HEK293T (cell line): ENCODE data around the gene FBH1.

Source experiments
- ARNT ChIP-seq: fragments of 450-650 bp; IDR thresholded peaks from 2 replicates; pipeline ENCODE4 v1.6.1; 2017; ENCODE audit warnings: mild to moderate bottlenecking
- BHLHE40 ChIP-seq: fragments of 450-650 bp; IDR thresholded peaks from 2 replicates; pipeline ENCODE4 v1.6.1; 2016; ENCODE audit warnings: mild to moderate bottlenecking, moderate library complexity, borderline replicate concordance
- ELF4 ChIP-seq: fragments of 450-650 bp; IDR thresholded peaks from 2 replicates; pipeline ENCODE4 v1.6.1; 2017; ENCODE audit warnings: antibody characterized with exemption
- FOXK2 ChIP-seq: fragments of 450-650 bp; IDR thresholded peaks from 2 replicates; pipeline ENCODE4 v1.6.1; 2016; ENCODE audit warnings: mild to moderate bottlenecking
- SP1 ChIP-seq: fragments of 450-650 bp; IDR thresholded peaks from 2 replicates; pipeline ENCODE4 v1.6.1; 2017
- SUZ12 ChIP-seq: fragments of 450-650 bp; IDR thresholded peaks from 2 replicates; pipeline ENCODE4 v1.6.1; 2016; ENCODE audit warnings: mild to moderate bottlenecking
- TARDBP ChIP-seq: fragments of 450-650 bp; IDR thresholded peaks from 2 replicates; pipeline ENCODE4 v1.6.1; 2016
- TF ChIP-seq, protein P1 (sequence below): fragments of 450-650 bp; IDR thresholded peaks from 2 replicates; pipeline ENCODE4 v1.6.1; 2016

DNA sequence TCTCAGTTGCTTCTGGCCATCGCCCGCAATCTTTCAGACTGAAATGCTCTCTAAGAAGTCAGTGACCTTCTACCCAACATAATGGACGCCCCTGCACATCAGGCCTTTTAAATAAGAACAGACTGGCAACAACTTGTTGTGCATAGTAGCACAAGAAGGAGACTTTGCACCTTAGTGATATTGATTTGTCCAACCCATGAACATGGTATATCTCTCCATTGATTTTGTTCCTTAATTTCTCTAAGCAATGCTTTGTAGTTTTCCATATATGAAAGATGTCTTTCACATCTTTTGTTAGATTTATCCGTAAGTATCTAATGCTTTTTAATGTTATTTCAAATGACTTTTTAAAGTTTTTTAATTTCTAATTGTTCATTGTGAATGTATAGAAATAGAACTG, 83.0 kb downstream of the FBH1 start:
- TF ChIP-seq ELF4 (no peak), SP1 (no peak), BHLHE40 (no peak), SUZ12 (no peak), FOXK2 (no peak), TARDBP (no peak), ARNT (no peak)
- TF ChIP-seq, protein P1, sequence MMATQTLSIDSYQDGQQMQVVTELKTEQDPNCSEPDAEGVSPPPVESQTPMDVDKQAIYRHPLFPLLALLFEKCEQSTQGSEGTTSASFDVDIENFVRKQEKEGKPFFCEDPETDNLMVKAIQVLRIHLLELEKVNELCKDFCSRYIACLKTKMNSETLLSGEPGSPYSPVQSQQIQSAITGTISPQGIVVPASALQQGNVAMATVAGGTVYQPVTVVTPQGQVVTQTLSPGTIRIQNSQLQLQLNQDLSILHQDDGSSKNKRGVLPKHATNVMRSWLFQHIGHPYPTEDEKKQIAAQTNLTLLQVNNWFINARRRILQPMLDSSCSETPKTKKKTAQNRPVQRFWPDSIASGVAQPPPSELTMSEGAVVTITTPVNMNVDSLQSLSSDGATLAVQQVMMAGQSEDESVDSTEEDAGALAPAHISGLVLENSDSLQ = no peak
